Spleen (tissue), 11 donors: Measurements from ENCODE around the gene CDH13. TPM values are rescaled to one million over a fixed set of nuclear protein-coding genes. Genes with fewer than 3 reads are reported as not detected.

ENCODE experiments used
- DNase-seq: peaks from one replicate; pipeline ENCODE4 v3.0.0-alpha.2; 2020
- H3K27ac ChIP-seq, 8 donors: fragments of 200-600 bp; sonication (generic) in 7 of 8; 1 replicate in 4 of 8; 2 replicates in 4 of 8; pipeline versions ENCODE4 v1.5.0 to v1.8.0; 2016 to 2021; ENCODE audit warnings: inconsistent platforms in 4 of 8, mild to moderate bottlenecking in 4 of 8, moderate library complexity in 1 of 8
- H3K27me3 ChIP-seq, 7 donors: fragments of 200-600 bp; sonication (generic) in 6 of 7; replicated peaks in 1 of 7; 1 replicate in 4 of 7; 2 replicates in 3 of 7; pipeline versions ENCODE4 v1.5.0 to v1.8.0; 2016 to 2021; ENCODE audit warnings: inconsistent platforms in 3 of 7, mild to moderate bottlenecking in 1 of 7
- H3K36me3 ChIP-seq, 6 donors: fragments of 200-600 bp; sonication (generic) in 5 of 6; 1 replicate in 4 of 6; 2 replicates in 2 of 6; pipeline versions ENCODE4 v1.5.0 to v1.8.0; 2016 to 2021; ENCODE audit warnings: inconsistent platforms in 2 of 6
- H3K4me1 ChIP-seq, 6 donors: fragments of 200-600 bp; sonication (generic) in 5 of 6; 1 replicate in 3 of 6; 2 replicates in 3 of 6; pipeline versions ENCODE4 v1.5.0 to v1.8.0; 2016 to 2021; ENCODE audit warnings: inconsistent platforms in 3 of 6
- H3K4me3 ChIP-seq, 8 donors: fragments of 200-600 bp; sonication (generic) in 7 of 8; 1 replicate in 4 of 8; 2 replicates in 4 of 8; pipeline versions ENCODE4 v1.5.0 to v1.8.0; 2016 to 2021; ENCODE audit warnings: inconsistent platforms in 4 of 8, mild to moderate bottlenecking in 4 of 8, moderate library complexity in 2 of 8
- H3K9me3 ChIP-seq, 8 donors: fragments of 200-600 bp; sonication (generic) in 7 of 8; 1 replicate in 4 of 8; 2 replicates in 4 of 8; pipeline versions ENCODE4 v1.5.0 to v1.8.0; 2016 to 2021; ENCODE audit warnings: inconsistent platforms in 4 of 8
- CTCF ChIP-seq, 11 experiments: fragments of 200-600 bp in 7 of 11; fragments of 450-650 bp in 4 of 11; sonication (generic) in 4 of 11; IDR thresholded peaks in 8 of 11; conservative IDR thresholded peaks in 3 of 11; 1 replicate in 7 of 11; 2 replicates in 4 of 11; pipeline versions ENCODE4 v1.4.0 to v1.8.0; 2016 to 2021; ENCODE audit warnings: antibody characterized with exemption in 11 of 11, inconsistent platforms in 4 of 11, mild to moderate bottlenecking in 1 of 11
- POLR2A ChIP-seq, 3 donors: fragments of 450-650 bp; IDR thresholded peaks; one replicate each; pipeline ENCODE4 v1.5.1; 2017; ENCODE audit warnings: antibody characterized with exemption in 3 of 3, mild to moderate bottlenecking in 1 of 3
- POLR2AphosphoS5 ChIP-seq, 3 donors: sonication (generic); formaldehyde crosslinking; IDR thresholded peaks; one replicate each; pipeline ENCODE4 v1.5.1; 2017; ENCODE audit warnings: antibody characterized with exemption in 3 of 3
- WGBS, 5 donors: extraction: QIAGEN DNeasy Blood & Tissue Kit in 3 of 5; methylation state at CpG; one replicate each; pipeline versions ENCODE4 v1.1.5 to v1.1.7; 2013 to 2018; 5-methylcytosine and 5-hydroxymethylcytosine counted together
- intact Hi-C: fragments of 100-400 bp; cut with DNase I; formaldehyde crosslinking; loops from one replicate; pipeline ENCODE4 v1.15.0; 2023; ENCODE audit warnings: low total_unique reads
- polyA plus RNA-seq, 3 donors: library from polyadenylated mRNA; stranded (reverse); fragments of 200-250 nt; gene quantifications; one replicate each; pipeline ENCODE4 v1.2.1, GENCODE V29; 2013
- total RNA-seq, 7 donors: library from RNA; depleted of rRNA in 3 of 7; stranded (reverse); fragments of >200 nt in 3 of 7; fragmentation: NEBNext Ultra II Directional in 4 of 7; extraction: Animal tissue kit (Norgen Biotek cat#: 25700) in 4 of 7; gene quantifications; one replicate each; pipeline versions ENCODE4 v1.1.0 to v1.2.1, GENCODE V29; 2016 to 2021
- donor health status: healthy with polysubstance abuse.
- donor health status: DM: no; HTN: no; CAD: no; lungs with moderate emphysema.
- donor health status: DM: no; HTN: no; CAD: no.
- donor health status: Bipolar disorder and iron deficiency.
- donor health status: healthy.
- donor health status: DM: no; HTN: no; CAD: no.
- donor health status: DM: yes; HTN: yes; CAD: no.

CDH13 gene
- total and polyA plus RNA-seq, 10 donors, result 0.13 to 4.6 (median 1.1) TPM

- no peak for DNase-seq
- 26 to 44% (median 39%) methylated on average over 4 of the region's 4 CpGs for WGBS, 5 donors
- H3K36me3 ChIP-seq, result no peaks in the 10 kb centered on the region
- no peak for TF ChIP-seq CTCF (IDR thresholded peaks at IDR 0.05 in 8 of 11, conservative IDR thresholded peaks at IDR 0.05 in 3 of 11)
- intact Hi-C loops, result no loop called here
- no peaks in the 10 kb centered on the region for H3K27me3 ChIP-seq
- H3K4me3 ChIP-seq, result no peak overlapping the region
- H3K27ac ChIP-seq, result no peak overlapping the region
- H3K9me3 ChIP-seq, result peaks cover 0 to 35% (median 23%) of the 10 kb centered on the region in 8 donors
- H3K4me1 ChIP-seq, result no peaks in the 10 kb centered on the region
Observed at GRCh38 chr16:82935766-82936165, 309.0 kb downstream of the CDH13 start.

GRCh38 chr16:82936941-82937551 lies 310.3 kb downstream of the CDH13 start:
- DNase-seq, result no peak
- H3K27me3 ChIP-seq, result no peaks in the 10 kb centered on the region
- intact Hi-C loops, result no loop called here
- no peak overlapping the region for H3K27ac ChIP-seq
- peaks cover 0 to 35% (median 23%) of the 10 kb centered on the region in 8 donors for H3K9me3 ChIP-seq
- H3K4me3 ChIP-seq, result no peak overlapping the region
- no peaks in the 10 kb centered on the region for H3K4me1 ChIP-seq
- TF ChIP-seq CTCF (IDR thresholded peaks at IDR 0.05 in 8 of 11, conservative IDR thresholded peaks at IDR 0.05 in 3 of 11) (no peak), POLR2A (IDR thresholded peaks at IDR 0.05) (no peak), POLR2AphosphoS5 (IDR thresholded peaks at IDR 0.05) (no peak)
- H3K36me3 ChIP-seq, result no peaks in the 10 kb centered on the region
- 13 to 30% (median 18%) methylated on average over 7 of the region's 7 CpGs for WGBS, 5 donors

DNA sequence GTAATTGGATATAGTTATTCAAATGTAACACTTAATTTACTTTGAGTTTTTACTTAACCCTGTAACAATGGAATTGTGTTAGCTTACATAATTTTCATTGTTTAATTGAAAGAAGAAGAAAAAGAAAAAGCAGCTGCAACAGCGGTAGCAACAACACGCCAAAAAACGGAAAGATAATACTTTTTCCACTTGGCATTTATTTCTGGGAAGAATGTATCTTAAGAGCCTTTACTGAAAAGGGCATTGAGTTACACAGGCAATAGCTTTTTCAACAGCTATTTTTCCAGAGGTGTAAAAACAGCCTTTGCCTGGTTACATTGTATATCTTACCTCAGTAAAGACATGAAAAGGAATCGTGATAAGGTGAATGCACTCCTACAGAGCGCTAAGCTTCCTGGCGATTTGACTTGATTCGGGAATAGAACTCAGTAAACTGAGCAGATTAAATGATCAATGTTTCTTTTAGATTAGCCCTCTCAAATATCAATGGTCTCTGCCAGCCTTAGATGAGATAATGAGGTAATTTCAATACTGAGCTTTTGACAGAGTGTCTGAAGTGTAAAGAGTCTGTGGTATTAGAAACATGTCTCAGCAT lies 311.3 kb downstream of the CDH13 start:
- no peak overlapping the region for H3K4me3 ChIP-seq
- TF ChIP-seq CTCF (IDR thresholded peaks at IDR 0.05 in 8 of 11, conservative IDR thresholded peaks at IDR 0.05 in 3 of 11) (no peak), POLR2AphosphoS5 (IDR thresholded peaks at IDR 0.05) (no peak), POLR2A (IDR thresholded peaks at IDR 0.05) (no peak)
- DNase-seq, result no peak
- no peaks in the 10 kb centered on the region for H3K27me3 ChIP-seq
- no peaks in the 10 kb centered on the region for H3K4me1 ChIP-seq
- H3K9me3 ChIP-seq, result peaks cover 0 to 32% (median 20%) of the 10 kb centered on the region in 8 donors
- intact Hi-C loops, result no loop called here
- no peak overlapping the region for H3K27ac ChIP-seq
- H3K36me3 ChIP-seq, result no peaks in the 10 kb centered on the region
- WGBS, 5 donors, result 87 to 95% (median 89%) methylated on average over 7 of the region's 7 CpGs

GRCh38 chr16:82943371-82943770 lies 316.6 kb downstream of the CDH13 start:
- no peak overlapping the region for H3K27ac ChIP-seq
- TF ChIP-seq POLR2AphosphoS5 (IDR thresholded peaks at IDR 0.05) (no peak), CTCF (IDR thresholded peaks at IDR 0.05 in 8 of 11, conservative IDR thresholded peaks at IDR 0.05 in 3 of 11) (no peak), POLR2A (IDR thresholded peaks at IDR 0.05) (no peak)
- intact Hi-C loops, result no loop called here
- H3K4me1 ChIP-seq, result peaks cover 0 to 14% (median 0%) of the 10 kb centered on the region in 6 donors
- DNase-seq, result no peak
- no peaks in the 10 kb centered on the region for H3K9me3 ChIP-seq
- no peaks in the 10 kb centered on the region for H3K27me3 ChIP-seq
- no peak overlapping the region for H3K4me3 ChIP-seq
- WGBS, 5 donors, result 78 to 92% (median 88%) methylated on average over 1 of the region's 1 CpG
- no peaks in the 10 kb centered on the region for H3K36me3 ChIP-seq
